Activated T-helper 17 cell treated with anti-CD3 and anti-CD28 coated beads, Interleukin-2, amount 50 U/mL, for 72 hours (primary cell): Measurements from ENCODE around the gene UCK1. TPM values are rescaled to one million over a fixed set of nuclear protein-coding genes. Genes with fewer than 3 reads are reported as not detected.

Experiments used
- ATAC-seq: fragments of 150-1000 bp; cut with Tn5 transposase; replicated peaks from 2 replicates; pipeline ENCODE4 v1.10.0; 2021; ENCODE audit warnings: mild to moderate bottlenecking, moderate library complexity
- H3K27ac Mint-ChIP-seq: one replicate; pipeline ENCODE4 v1.8.0; 2022; ENCODE audit warnings: mixed read lengths
- H3K27me3 Mint-ChIP-seq: one replicate; pipeline ENCODE4 v1.8.0; 2022; ENCODE audit warnings: mixed read lengths
- H3K36me3 Mint-ChIP-seq: one replicate; pipeline ENCODE4 v1.8.0; 2022; ENCODE audit warnings: low read depth, mild to moderate bottlenecking, mixed read lengths
- H3K4me1 Mint-ChIP-seq: one replicate; pipeline ENCODE4 v1.8.0; 2022; ENCODE audit warnings: mixed read lengths
- H3K4me3 Mint-ChIP-seq: one replicate; pipeline ENCODE4 v1.8.0; 2022; ENCODE audit warnings: mild to moderate bottlenecking, mixed read lengths
- H3K9me3 Mint-ChIP-seq: one replicate; pipeline ENCODE4 v1.8.0; 2022; ENCODE audit warnings: mixed read lengths
- total RNA-seq, 2 donors: library from RNA; stranded (reverse); gene quantifications; one replicate each; pipeline ENCODE4 v1.2.3, GENCODE V29; 2022

UCK1 gene
- total RNA-seq, 2 donors from 2014 or later: 22.1 to 23.7 TPM

DNA sequence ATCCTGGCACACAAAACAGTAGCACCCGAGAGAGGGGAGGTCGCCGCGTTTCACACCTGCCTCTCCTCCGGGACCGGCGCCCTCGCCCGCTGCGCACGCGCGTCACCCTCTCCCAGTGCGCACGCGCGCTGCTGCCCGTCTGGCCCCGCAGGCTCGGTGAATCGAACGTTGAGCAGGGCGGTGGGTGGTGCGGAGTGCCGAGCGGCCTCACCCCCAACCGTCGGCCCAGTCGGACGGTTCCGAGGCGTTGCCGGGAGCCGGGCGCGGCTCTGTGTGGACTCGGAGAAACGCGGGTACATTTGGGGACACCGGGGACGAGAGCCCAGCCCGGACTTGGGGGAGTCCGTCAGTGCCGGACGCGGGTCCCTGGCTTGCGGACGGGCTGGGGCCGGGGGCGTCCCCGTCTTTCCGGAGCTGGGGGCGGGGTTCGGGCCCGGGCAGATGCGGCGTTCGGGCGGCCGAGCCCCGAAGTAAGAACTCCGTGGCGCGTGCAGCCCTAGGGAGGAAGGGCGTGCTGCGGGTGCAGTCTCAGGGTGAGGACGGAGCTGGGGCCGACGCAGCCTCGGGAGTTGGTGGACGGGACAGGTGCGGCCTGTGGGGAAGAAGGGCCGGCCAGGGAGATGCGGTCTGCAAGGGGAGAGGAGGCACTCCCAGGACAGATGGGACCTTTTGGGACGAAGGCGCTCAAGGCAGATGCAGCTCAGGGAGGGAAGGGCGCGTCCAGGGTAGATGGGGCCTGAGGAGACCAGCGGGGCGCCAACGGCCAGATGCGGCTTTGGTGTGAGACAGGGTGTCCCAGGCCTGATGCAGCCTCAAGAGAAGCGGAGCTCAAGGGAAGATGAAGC, 28.1 kb downstream of the UCK1 start, which contains the start of gene POMT1:
Gene POMT1, plus strand, starts transcription at position 138 of the 845 bp plus-strand sequence. CDS start 1,301 bp downstream, outside the sequence.
- Mint-ChIP-seq H3K4me1 (peaks cover 32% of the 10 kb centered on the region), H3K27ac (peak within 1 kb of the TSS; percentile 93), H3K36me3 (peaks cover 70% of the 10 kb centered on the region), H3K27me3 (no peaks in the 10 kb centered on the region), H3K4me3 (peak within 1 kb of the TSS; percentile 93), H3K9me3 (no peaks in the 10 kb centered on the region)
- ATAC-seq: peak; percentile 43

DNA sequence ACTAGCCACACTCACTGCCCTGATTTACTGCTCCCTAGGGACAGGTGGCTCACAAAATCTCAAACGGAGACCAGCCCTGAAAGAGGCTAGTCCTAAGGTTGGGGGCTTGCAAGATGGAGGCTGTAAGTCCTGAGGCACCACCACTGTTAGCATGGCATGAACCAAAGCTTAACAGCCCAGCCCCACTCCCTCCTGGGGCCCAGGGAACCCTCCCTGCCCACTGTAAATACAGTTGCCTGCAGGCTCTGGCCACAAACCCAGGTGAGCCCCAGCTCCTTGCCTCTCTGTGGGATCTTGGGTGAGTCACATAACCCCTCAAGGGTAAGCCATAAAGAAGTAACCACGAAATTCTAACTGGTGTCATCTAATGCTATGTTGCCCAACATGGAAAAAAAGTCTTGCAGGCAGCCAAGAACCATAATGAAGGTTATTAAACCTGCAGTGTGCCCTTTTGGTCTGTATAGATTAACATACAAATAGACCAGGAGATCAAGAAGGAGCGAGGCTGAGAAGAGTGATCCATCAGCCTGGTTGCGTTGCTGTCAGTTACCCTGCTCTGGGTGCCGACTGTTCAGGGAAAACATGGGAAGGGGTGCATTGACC, 30.0 kb downstream of the UCK1 start:
- H3K4me1 Mint-ChIP-seq: peaks cover 32% of the 10 kb centered on the region
- peaks cover 70% of the 10 kb centered on the region for H3K36me3 Mint-ChIP-seq
- peak overlapping the region; percentile 93 for H3K4me3 Mint-ChIP-seq

DNA sequence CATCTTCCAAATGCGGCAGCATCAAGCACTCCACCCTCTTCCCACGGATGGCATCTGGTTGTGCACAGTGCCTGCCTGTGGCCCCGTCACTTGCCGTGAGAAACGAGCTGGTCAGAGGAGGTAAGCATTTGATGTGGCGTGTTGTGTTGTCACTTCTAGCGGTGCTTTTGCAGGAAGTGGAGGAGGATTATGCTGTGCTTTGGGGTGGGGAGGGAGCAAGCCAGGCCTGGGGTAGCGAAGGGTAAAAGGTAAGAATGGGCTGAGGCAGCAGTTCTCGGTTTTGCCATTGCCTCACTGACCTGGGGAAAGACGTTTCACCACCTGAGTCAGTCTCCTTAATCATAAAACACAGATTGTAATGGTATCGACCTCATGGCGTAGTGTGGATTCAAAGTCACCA, 30.7 kb downstream of the UCK1 start:
- Mint-ChIP-seq H3K27ac (peak overlapping the region; percentile 95), H3K4me1 (peaks cover 32% of the 10 kb centered on the region), H3K27me3 (no peaks in the 10 kb centered on the region)

More for the DNA sequence above, 30.0 kb downstream of the UCK1 start:
- Mint-ChIP-seq H3K27ac (peak overlapping the region; percentile 95), H3K27me3 (no peaks in the 10 kb centered on the region), H3K9me3 (no peaks in the 10 kb centered on the region)
- ATAC-seq: peak; percentile 52

DNA sequence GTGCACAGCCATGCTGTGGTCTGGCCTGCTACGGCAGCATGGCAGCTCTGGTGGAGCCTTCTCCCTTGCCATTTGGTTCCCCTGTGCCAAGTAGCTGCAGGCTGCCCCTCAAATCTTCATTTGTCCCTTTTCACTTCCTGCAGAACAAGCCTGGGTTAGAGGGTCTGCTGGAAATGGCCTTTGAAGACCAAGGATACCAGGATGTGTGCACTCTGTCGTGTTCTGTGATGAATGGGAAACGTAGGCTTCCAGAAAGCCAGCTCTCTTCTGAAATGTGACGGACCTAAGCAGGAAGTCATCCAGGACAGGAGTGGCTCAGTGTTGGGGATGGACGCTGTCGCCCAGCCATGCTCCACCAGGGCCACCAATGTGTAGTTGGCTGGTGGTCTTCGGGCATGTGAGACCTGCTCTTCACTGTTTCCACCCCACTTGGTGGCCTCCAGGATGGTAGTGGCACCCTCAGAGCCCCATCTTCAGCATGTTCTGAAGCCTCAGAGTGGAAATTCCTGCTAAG, 31.8 kb downstream of the UCK1 start:
- H3K4me3 Mint-ChIP-seq: peak overlapping the region; percentile 93
- peaks cover 81% of the 10 kb centered on the region for H3K36me3 Mint-ChIP-seq

More for the DNA sequence above, 30.7 kb downstream of the UCK1 start:
- Mint-ChIP-seq H3K36me3 (peaks cover 73% of the 10 kb centered on the region), H3K9me3 (no peaks in the 10 kb centered on the region), H3K4me3 (peak overlapping the region; percentile 93)
- ATAC-seq: peak; percentile 77

DNA sequence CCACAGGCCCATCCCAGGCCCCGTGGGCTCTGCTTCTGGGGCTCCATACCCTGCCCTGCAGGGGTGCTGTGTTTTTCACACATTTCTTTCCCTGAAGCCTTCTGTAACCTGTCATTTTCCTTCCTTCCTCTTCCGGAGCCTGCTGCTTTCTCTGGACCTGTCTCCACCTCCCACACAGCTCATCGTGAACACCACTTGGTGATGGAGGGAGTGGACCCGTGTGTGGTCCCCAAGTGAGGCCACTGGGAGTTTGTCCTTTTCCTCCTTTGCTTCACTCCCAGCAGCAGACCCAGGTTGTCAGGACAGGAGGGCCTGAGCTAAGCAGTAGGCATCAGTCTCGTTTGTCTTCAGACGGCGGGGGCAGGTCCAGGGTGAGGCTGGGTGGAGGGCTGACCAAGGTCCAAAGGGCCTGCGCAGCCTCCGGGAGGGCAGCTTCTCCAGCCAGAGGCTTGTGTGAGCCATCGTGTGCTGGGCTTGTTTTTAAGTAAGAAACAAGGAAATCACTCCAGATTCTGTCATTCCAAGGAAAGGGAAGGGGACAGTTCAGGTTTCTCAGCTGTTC, 34.1 kb downstream of the UCK1 start:
- H3K27me3 Mint-ChIP-seq: no peaks in the 10 kb centered on the region
- peaks cover 25% of the 10 kb centered on the region for H3K4me1 Mint-ChIP-seq
- H3K36me3 Mint-ChIP-seq: peaks cover 88% of the 10 kb centered on the region
- H3K27ac Mint-ChIP-seq: peak overlapping the region; percentile 16
- no peak for ATAC-seq
- no peaks in the 10 kb centered on the region for H3K9me3 Mint-ChIP-seq
- H3K4me3 Mint-ChIP-seq: no peak overlapping the region

More for the DNA sequence above, 31.8 kb downstream of the UCK1 start:
- no peak for ATAC-seq
- peaks cover 29% of the 10 kb centered on the region for H3K4me1 Mint-ChIP-seq
- H3K27ac Mint-ChIP-seq: peak overlapping the region; percentile 95
- H3K27me3 Mint-ChIP-seq: no peaks in the 10 kb centered on the region
- no peaks in the 10 kb centered on the region for H3K9me3 Mint-ChIP-seq

DNA sequence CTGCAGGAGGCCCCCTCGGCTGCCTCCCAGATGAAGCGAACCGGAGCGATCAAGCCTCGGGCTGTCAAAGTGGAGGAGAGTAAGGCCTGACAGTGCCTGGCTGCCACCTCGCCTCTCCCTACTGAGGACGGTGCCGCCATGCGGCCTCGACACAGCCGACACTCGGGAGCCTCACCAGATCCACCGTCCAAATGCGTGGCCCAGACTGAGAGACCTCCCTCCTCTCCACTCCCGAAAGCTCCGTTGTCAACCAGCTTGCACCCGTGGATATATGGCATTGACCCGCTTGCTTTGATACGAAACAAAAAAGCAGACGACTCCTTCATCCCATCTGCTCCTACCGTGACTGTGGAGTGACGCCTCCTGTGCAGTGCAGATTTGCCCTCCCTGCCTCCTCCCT, 35.3 kb downstream of the UCK1 start:
- H3K27ac Mint-ChIP-seq: no peak overlapping the region
- no peaks in the 10 kb centered on the region for H3K27me3 Mint-ChIP-seq
- no peak overlapping the region for H3K4me3 Mint-ChIP-seq
- H3K4me1 Mint-ChIP-seq: peaks cover 18% of the 10 kb centered on the region
- no peaks in the 10 kb centered on the region for H3K9me3 Mint-ChIP-seq
- no peak for ATAC-seq
- peaks cover 93% of the 10 kb centered on the region for H3K36me3 Mint-ChIP-seq

DNA sequence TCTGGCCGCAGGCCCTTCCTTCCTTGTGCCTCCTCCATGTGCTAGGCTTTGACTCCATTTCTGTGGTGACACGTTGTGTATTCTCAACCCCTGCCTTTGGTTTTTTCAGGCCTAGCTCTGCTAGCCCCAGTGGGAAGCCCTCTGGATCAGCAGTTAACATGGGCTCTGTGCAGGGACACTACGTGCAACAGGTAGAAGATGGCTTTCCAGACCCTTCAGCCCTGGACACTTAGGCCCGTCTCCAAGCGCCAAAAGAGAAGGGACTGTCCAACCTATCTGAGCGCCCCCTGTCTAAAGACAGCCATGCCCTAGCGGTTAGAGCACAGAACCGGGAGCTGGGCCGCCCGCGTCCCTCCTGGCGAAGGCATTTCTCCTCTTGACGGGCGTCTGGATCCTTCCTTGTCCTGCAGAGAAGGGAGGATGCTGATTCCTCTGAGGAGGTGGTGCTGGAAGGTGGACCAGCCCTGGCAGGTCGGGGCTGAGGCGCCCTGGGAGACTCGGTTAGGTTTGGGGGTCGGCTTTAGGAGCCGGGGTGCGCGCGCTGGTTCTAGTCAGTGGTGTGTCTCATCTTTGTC, 36.7 kb downstream of the UCK1 start:
- Mint-ChIP-seq H3K36me3 (peaks cover 99% of the 10 kb centered on the region), H3K27me3 (no peaks in the 10 kb centered on the region), H3K4me3 (no peak overlapping the region), H3K9me3 (no peaks in the 10 kb centered on the region), H3K27ac (peak overlapping the region; percentile 43), H3K4me1 (peaks cover 12% of the 10 kb centered on the region)
- ATAC-seq: no peak

DNA sequence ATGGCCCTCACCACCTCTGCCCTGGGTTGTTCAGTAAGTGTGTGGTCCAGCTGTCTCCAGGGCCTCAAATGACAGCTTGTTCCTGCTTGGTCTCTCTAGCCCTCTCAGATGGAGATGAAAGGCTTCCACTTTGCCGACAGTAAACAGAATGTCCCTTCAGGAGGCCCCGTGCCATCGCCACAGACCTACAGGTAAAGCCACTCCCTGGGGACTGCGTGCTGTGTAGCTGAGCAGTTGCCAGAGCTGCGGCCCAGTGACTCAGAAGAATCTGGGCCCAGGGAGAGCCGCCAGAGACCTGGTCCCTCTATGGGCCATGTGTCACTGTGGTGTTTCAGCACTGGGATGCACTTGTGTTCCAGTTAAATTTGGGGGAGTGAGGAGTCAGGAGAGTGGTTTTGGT, 39.0 kb downstream of the UCK1 start:
- peaks cover 100% of the 10 kb centered on the region for H3K36me3 Mint-ChIP-seq
- H3K27me3 Mint-ChIP-seq: no peaks in the 10 kb centered on the region
- H3K27ac Mint-ChIP-seq: no peak overlapping the region
- no peak for ATAC-seq
- no peaks in the 10 kb centered on the region for H3K9me3 Mint-ChIP-seq
- H3K4me3 Mint-ChIP-seq: no peak overlapping the region
- H3K4me1 Mint-ChIP-seq: peaks cover 8% of the 10 kb centered on the region

DNA sequence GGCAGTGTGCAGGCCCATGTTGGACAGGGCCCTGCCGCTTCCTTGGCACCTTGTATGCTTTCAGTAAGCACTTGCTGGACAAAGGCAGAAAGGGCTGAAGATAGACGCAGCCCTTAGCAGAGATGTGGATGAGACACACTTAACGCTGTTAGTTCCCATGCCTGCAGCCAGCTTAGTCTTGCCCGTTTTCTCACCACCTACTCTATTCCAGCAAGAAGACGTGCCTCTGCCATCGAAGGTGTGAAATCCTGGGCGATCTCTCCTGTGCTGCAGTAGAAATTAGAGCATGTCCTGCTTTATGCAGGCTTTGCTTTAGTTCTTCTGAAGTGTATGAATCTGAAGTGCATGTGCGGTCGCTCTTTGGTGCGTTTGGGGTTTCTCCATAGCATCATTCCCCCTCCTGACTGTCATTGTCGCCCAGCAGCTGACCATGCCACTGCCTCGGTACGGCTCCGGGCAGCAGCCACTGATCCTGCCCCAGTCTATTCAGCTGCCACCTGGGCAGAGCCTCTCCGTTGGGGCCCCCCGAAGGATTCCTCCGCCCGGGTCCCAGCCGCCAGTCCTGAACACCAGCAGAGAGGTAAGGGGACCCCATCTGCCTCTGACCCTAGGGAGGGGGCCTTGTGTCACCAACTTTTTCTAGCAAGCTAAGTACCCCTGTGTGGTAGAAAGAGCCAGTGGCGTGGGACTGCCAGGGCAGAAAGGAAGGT, 39.9 kb downstream of the UCK1 start:
- Mint-ChIP-seq H3K27ac (no peak overlapping the region), H3K36me3 (peaks cover 100% of the 10 kb centered on the region), H3K27me3 (no peaks in the 10 kb centered on the region), H3K4me3 (no peak overlapping the region), H3K9me3 (no peaks in the 10 kb centered on the region), H3K4me1 (peaks cover 8% of the 10 kb centered on the region)
- ATAC-seq: no peak

DNA sequence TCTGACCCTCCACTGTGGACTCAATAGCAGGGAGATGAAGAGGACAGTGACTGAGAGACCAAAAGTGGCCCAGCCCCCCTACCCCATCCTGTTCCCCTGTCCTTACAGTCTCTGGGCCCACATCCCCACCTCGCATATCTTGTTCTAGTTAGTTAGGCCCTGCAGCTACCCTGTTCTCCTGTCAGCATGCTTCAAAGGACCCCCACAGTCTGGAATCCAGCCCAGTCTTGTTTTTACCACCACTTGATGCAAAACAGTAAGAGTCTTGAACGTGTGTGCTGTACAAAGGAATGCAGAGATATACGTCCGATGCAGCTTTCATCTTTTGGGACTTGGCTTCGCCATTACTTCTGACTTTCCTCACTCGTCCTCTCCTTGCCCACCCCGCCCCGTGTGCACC, 40.5 kb downstream of the UCK1 start:
- no peak overlapping the region for H3K4me3 Mint-ChIP-seq

DNA sequence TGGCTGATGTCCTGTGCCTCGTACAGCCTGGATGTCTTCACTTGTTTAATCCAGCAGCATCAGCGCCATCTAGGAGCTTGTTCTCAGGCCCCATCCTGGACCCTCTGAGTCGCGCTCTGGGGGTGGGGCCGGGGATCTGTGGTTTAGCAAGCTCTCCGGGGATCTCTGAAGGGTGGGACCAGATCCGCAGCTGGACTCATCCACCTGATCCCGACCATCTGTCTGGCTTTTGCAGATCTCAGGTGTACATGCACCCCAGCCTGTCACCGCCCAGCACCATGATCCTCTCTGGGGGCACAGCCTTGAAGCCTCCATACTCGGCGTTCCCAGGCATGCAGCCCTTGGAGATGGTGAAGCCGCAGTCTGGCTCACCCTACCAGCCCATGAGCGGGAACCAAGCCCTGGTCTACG, 43.4 kb downstream of the UCK1 start:
- peaks cover 8% of the 10 kb centered on the region for H3K4me1 Mint-ChIP-seq
- peak overlapping the region; percentile 42 for H3K27ac Mint-ChIP-seq
- H3K36me3 Mint-ChIP-seq: peaks cover 100% of the 10 kb centered on the region
- H3K9me3 Mint-ChIP-seq: no peaks in the 10 kb centered on the region
- H3K27me3 Mint-ChIP-seq: no peaks in the 10 kb centered on the region
- ATAC-seq: no peak
- no peak overlapping the region for H3K4me3 Mint-ChIP-seq

More for the DNA sequence above, 40.5 kb downstream of the UCK1 start:
- peaks cover 8% of the 10 kb centered on the region for H3K4me1 Mint-ChIP-seq
- peaks cover 100% of the 10 kb centered on the region for H3K36me3 Mint-ChIP-seq
- peak overlapping the region; percentile 78 for H3K27ac Mint-ChIP-seq
- ATAC-seq: no peak
- H3K27me3 Mint-ChIP-seq: no peaks in the 10 kb centered on the region
- H3K9me3 Mint-ChIP-seq: no peaks in the 10 kb centered on the region

DNA sequence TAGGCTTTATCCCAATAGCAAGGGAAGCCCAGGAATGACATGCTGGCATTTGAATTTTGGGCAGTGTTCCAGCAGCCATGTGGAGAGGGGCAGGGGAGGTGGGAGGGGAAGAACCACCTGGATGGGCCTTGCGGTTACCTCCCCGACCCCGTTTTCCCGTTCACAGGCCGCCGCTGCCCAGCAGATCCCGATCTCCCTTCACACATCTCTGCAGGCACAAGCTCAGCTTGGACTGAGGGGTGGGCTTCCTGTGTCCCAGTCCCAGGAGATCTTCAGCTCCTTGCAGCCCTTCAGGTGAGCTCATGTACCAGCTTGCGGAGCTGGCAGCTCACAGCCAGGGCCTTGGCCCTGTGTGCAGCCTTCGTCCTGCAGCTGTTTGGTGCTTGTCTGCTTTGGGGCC, 44.1 kb downstream of the UCK1 start:
- no peak for ATAC-seq
- no peak overlapping the region for H3K4me3 Mint-ChIP-seq
- no peaks in the 10 kb centered on the region for H3K27me3 Mint-ChIP-seq
- peaks cover 8% of the 10 kb centered on the region for H3K4me1 Mint-ChIP-seq
- H3K9me3 Mint-ChIP-seq: no peaks in the 10 kb centered on the region
- no peak overlapping the region for H3K27ac Mint-ChIP-seq
- H3K36me3 Mint-ChIP-seq: peaks cover 100% of the 10 kb centered on the region

DNA sequence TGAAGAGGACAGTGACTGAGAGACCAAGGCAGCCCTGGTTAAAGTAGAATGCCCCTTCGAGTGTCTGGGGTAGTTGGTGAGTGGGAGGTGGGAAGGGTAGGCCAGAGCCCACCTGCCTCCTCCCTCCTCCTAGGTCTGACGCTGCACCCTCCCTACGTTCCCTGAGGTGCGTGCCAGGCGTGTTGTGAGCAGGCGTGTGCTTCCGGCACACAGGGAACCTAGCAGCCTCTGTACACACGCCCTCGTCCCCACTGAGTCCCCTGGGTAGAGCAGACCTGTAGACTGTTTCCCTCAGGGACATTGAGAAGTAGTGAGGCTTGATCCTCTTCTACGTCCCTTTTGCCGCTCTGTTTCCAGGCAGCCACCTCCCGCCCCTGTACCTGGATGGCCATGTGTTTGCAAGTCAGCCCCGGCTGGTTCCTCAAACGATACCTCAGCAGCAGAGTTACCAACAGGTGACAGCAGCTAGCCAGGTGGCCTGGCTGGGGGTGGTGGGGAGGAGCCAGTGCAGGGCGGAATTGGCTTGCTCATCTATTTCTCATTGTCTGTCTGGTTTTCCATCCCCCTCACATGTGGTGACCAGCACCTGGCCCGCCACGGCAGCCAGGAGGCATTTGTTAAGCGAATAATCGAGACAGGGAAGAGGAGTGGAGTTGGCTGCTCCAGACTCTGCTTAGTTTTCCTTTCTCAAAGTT, 45.2 kb downstream of the UCK1 start:
- Mint-ChIP-seq H3K27ac (no peak overlapping the region), H3K27me3 (no peaks in the 10 kb centered on the region)

More for the DNA sequence above, 45.2 kb downstream of the UCK1 start:
- Mint-ChIP-seq H3K36me3 (peaks cover 100% of the 10 kb centered on the region), H3K4me1 (peaks cover 8% of the 10 kb centered on the region), H3K9me3 (no peaks in the 10 kb centered on the region), H3K4me3 (no peak overlapping the region)
- ATAC-seq: no peak
